CD4-positive, alpha-beta T cell treated with Interleukin-17A for 1 hour (primary cell): ENCODE measurements around the gene NUDT16L1.
A peak's percentile ranks its signal among the peaks of the same experiment; 100 is the strongest.

ENCODE experiments used
- DNase-seq: peaks from one replicate; pipeline ENCODE4 v3.0.0-alpha.2; 2020

NUDT16L1 gene

GRCh38 chr16:4683255-4684057 is 9.9 kb upstream of the NUDT16L1 start:
- DNase-seq, result no peak

GRCh38 chr16:4684058-4684715 is 9.2 kb upstream of the NUDT16L1 start:
- no peak for DNase-seq

- DNase-seq, result no peak
Observed at GRCh38 chr16:4684763-4685162, 8.6 kb upstream of the NUDT16L1 start.

GRCh38 chr16:4685292-4685691 is 8.1 kb upstream of the NUDT16L1 start:
- DNase-seq, result no peak

GRCh38 chr16:4685776-4686496 is 7.4 kb upstream of the NUDT16L1 start:
- DNase-seq, result no peak

- DNase-seq, result no peak
Observed at GRCh38 chr16:4686497-4687210, 6.7 kb upstream of the NUDT16L1 start.

- DNase-seq, result no peak
Observed at GRCh38 chr16:4687416-4687815, 5.9 kb upstream of the NUDT16L1 start.

- DNase-seq, result no peak
Observed at GRCh38 chr16:4687946-4688673, 5.3 kb upstream of the NUDT16L1 start.

GRCh38 chr16:4688674-4689045 is 4.7 kb upstream of the NUDT16L1 start:
- DNase-seq, result no peak

- no peak for DNase-seq
Observed at GRCh38 chr16:4689091-4689671, 4.2 kb upstream of the NUDT16L1 start.

GRCh38 chr16:4689864-4690704 is 3.3 kb upstream of the NUDT16L1 start:
- no peak for DNase-seq

GRCh38 chr16:4690946-4691665 is 2.3 kb upstream of the NUDT16L1 start:
- DNase-seq, result no peak

GRCh38 chr16:4691666-4692412 is 1.5 kb upstream of the NUDT16L1 start:
- DNase-seq, result no peak

- peak; percentile 13 for DNase-seq
Observed at GRCh38 chr16:4692460-4693295, 684 bp upstream of the NUDT16L1 start.

- DNase-seq, result peak; percentile 59
Observed at GRCh38 chr16:4693956-4694641, 737 bp downstream of the NUDT16L1 start.

- no peak for DNase-seq
Observed at GRCh38 chr16:4694642-4695451, 1.5 kb downstream of the NUDT16L1 start.
